MM.1S (cell line): ENCODE results near the gene FGF1.
A peak's percentile ranks its signal among the peaks of the same experiment; 100 is the strongest.

Experiments used
- DNase-seq: peaks from one replicate; pipeline ENCODE4 v3.0.0-alpha.2; 2015
- H2AFZ ChIP-seq: fragments of 300-600 bp; sonication (generic); 2 replicates; pipeline ENCODE4 v1.6.0; 2016; ENCODE audit warnings: antibody characterized with exemption, low read length
- H3F3A ChIP-seq: fragments of 300-600 bp; sonication (generic); 2 replicates; pipeline ENCODE4 v1.6.1; 2016; ENCODE audit warnings: mild to moderate bottlenecking, antibody characterized with exemption, low read length, moderate library complexity, mixed read lengths; ENCODE audit not compliant: insufficient read depth
- H3K27ac ChIP-seq: fragments of 300-600 bp; sonication (generic); 2 replicates; pipeline ENCODE4 v1.5.1; 2016; ENCODE audit warnings: mild to moderate bottlenecking, low read length
- H3K27me3 ChIP-seq: fragments of 300-600 bp; sonication (generic); replicated peaks from 2 replicates; pipeline ENCODE4 v1.6.0; 2016; ENCODE audit warnings: low read length; ENCODE audit not compliant: insufficient read depth
- H3K36me3 ChIP-seq: fragments of 300-600 bp; sonication (generic); replicated peaks from 2 replicates; pipeline ENCODE4 v1.6.1; 2016; ENCODE audit warnings: mild to moderate bottlenecking, low read length, mixed read lengths; ENCODE audit not compliant: insufficient read depth
- H3K4me1 ChIP-seq: fragments of 300-600 bp; sonication (generic); 2 replicates; pipeline ENCODE4 v1.6.1; 2016; ENCODE audit warnings: low read length, mixed read lengths
- H3K4me2 ChIP-seq: fragments of 300-600 bp; sonication (generic); 2 replicates; pipeline ENCODE4 v1.6.0; 2016; ENCODE audit warnings: low read depth, low read length
- H3K4me3 ChIP-seq: fragments of 300-600 bp; sonication (generic); 2 replicates; pipeline ENCODE4 v1.5.1; 2016; ENCODE audit warnings: low read length, mixed read lengths
- H3K79me2 ChIP-seq: fragments of 300-600 bp; sonication (generic); 2 replicates; pipeline ENCODE4 v1.6.1; 2016; ENCODE audit warnings: mixed run types, low read length, mixed read lengths
- H3K9ac ChIP-seq: fragments of 300-600 bp; sonication (generic); 2 replicates; pipeline ENCODE4 v1.6.1; 2016; ENCODE audit warnings: low read length, mixed read lengths
- H3K9me2 ChIP-seq: fragments of 300-600 bp; sonication (generic); replicated peaks from 2 replicates; pipeline ENCODE4 v1.6.1; 2016; ENCODE audit warnings: mild to moderate bottlenecking, low read length, mixed read lengths; ENCODE audit not compliant: insufficient read depth
- H3K9me3 ChIP-seq: fragments of 300-600 bp; sonication (generic); replicated peaks from 2 replicates; pipeline ENCODE4 v1.6.1; 2016; ENCODE audit warnings: mild to moderate bottlenecking, low read length, mixed read lengths; ENCODE audit not compliant: insufficient read depth
- H4K20me1 ChIP-seq: fragments of 300-600 bp; sonication (generic); 2 replicates; pipeline ENCODE4 v1.6.1; 2016; ENCODE audit warnings: mild to moderate bottlenecking, low read length, moderate library complexity, mixed read lengths; ENCODE audit not compliant: insufficient read depth
- EZH2 ChIP-seq: fragments of 300-600 bp; sonication (generic); optimal IDR thresholded peaks from 2 replicates; pipeline ENCODE3; 2017; ENCODE audit warnings: low read depth, mild to moderate bottlenecking, antibody characterized with exemption, low read length, mixed read lengths
- EZH2phosphoT487 ChIP-seq: fragments of 300-600 bp; sonication (generic); IDR thresholded peaks from 2 replicates; pipeline ENCODE4 v1.6.1; 2018; ENCODE audit warnings: antibody characterized with exemption, low read length
- TF ChIP-seq, protein P1 (sequence below): fragments of 300-600 bp; sonication (generic); IDR thresholded peaks from 2 replicates; pipeline ENCODE4 v1.5.1; 2016; ENCODE audit warnings: antibody characterized with exemption, low read length, mixed read lengths

Gene FGF1

DNA sequence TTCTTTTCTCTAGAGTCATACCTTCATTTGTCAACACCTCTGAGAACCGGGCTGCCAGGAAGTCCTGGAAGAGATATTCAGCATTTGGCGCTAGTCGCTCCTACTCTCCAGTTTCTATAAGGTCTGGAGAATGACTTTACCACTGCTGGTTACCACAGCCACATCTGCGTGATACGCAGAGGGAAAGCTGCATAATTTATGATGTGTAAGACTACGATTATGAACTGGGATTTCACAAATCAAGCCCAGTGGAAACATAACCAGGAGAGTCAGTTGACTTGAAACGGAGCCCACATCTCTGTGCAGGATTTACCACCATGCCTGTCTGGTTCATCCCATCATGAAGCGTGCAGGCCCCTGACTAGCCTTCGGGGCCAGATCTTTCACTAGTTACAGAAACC is 72.6 kb downstream of the FGF1 start:
- Histone ChIP-seq H3F3A (no peaks in the 10 kb centered on the region), H3K79me2 (no peaks in the 10 kb centered on the region), H3K36me3 (no peaks in the 10 kb centered on the region), H3K9me2 (no peaks in the 10 kb centered on the region), H3K9me3 (no peaks in the 10 kb centered on the region), H4K20me1 (no peaks in the 10 kb centered on the region), H3K27ac (no peak overlapping the region), H3K4me3 (no peak overlapping the region), H3K27me3 (no peaks in the 10 kb centered on the region), H2AFZ (no peak overlapping the region), H3K4me1 (peaks cover 11% of the 10 kb centered on the region), H3K9ac (no peak overlapping the region), H3K4me2 (no peak overlapping the region)
- TF ChIP-seq EZH2 (no peak), EZH2phosphoT487 (no peak)
- TF ChIP-seq, protein P1, sequence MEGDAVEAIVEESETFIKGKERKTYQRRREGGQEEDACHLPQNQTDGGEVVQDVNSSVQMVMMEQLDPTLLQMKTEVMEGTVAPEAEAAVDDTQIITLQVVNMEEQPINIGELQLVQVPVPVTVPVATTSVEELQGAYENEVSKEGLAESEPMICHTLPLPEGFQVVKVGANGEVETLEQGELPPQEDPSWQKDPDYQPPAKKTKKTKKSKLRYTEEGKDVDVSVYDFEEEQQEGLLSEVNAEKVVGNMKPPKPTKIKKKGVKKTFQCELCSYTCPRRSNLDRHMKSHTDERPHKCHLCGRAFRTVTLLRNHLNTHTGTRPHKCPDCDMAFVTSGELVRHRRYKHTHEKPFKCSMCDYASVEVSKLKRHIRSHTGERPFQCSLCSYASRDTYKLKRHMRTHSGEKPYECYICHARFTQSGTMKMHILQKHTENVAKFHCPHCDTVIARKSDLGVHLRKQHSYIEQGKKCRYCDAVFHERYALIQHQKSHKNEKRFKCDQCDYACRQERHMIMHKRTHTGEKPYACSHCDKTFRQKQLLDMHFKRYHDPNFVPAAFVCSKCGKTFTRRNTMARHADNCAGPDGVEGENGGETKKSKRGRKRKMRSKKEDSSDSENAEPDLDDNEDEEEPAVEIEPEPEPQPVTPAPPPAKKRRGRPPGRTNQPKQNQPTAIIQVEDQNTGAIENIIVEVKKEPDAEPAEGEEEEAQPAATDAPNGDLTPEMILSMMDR: no peak
- DNase-seq: no peak

DNA sequence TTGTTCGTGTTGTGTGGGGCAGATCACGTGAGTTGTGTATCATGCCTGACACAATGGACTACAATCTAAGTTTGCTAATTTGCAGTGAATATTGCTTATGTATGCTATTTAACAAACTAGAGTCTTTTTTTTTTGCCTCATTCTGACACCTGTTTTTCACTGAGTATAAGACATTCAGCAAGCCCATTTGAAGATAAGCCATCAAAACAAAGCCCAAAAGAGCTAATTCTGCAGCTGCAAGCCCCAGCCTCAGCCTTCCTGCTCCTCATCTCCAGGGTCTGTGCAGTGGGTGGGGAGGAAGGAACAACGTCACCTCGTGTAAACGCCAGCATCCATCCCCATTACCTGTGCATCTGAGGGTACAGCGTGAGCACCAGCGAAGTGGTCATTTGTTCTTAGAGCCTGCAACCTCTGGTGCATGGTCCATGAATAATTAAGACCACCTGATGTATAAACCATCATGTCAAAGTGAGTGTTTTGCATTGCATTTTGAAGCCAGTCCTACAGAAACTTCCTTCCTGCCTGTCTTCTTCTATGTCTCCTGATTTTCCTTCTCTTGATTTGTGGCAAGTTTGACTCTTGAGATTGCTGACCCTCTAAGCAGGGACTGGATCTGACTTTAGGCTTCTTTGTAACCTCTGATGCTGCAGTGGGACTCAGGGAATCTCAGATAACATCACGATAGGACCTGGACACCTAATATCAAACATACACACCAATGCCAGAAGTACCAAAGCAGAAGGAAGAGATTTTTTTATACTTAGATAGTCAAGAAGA is 73.2 kb downstream of the FGF1 start:
- Histone ChIP-seq H3K36me3 (no peaks in the 10 kb centered on the region), H3K9me2 (no peaks in the 10 kb centered on the region), H3K9ac (no peak overlapping the region), H3K79me2 (no peaks in the 10 kb centered on the region), H4K20me1 (no peaks in the 10 kb centered on the region), H3K27me3 (no peaks in the 10 kb centered on the region), H3K4me2 (no peak overlapping the region), H3K4me3 (no peak overlapping the region), H3K9me3 (no peaks in the 10 kb centered on the region), H2AFZ (no peak overlapping the region), H3K4me1 (peaks cover 5% of the 10 kb centered on the region), H3K27ac (no peak overlapping the region), H3F3A (no peaks in the 10 kb centered on the region)
- DNase-seq: no peak
- TF ChIP-seq, protein P1: no peak
- TF ChIP-seq EZH2: no peak
- TF ChIP-seq EZH2phosphoT487: no peak

DNA sequence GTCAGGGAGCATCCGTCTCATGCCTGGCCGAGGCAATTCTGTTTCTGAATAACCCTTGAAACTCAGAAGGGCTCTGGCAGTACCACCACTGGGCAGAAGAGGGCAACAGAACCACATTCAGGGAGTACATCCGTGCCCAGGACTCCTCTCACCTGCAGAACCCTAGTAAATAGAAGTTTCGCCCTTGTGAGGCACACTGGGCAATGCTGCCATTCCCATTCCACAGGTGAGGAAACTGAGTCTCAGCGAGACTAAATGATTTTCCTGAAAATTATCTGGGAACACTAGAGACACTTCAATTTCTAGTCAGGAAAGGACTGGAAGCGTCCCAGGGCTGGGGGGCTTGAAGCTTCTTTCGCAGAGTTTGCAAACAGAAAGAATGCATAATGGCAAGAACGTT is 74.7 kb downstream of the FGF1 start:
- no peak overlapping the region for H3K9ac ChIP-seq
- no peak overlapping the region for H3K27ac ChIP-seq
- H3K9me3 ChIP-seq: no peaks in the 10 kb centered on the region
- H2AFZ ChIP-seq: no peak overlapping the region
- no peaks in the 10 kb centered on the region for H4K20me1 ChIP-seq
- TF ChIP-seq, protein P1: peak; percentile 68
- TF ChIP-seq EZH2phosphoT487: no peak
- H3K4me3 ChIP-seq: no peak overlapping the region
- H3K79me2 ChIP-seq: no peaks in the 10 kb centered on the region
- H3K9me2 ChIP-seq: no peaks in the 10 kb centered on the region
- no peaks in the 10 kb centered on the region for H3K36me3 ChIP-seq
- H3K4me2 ChIP-seq: no peak overlapping the region
- H3F3A ChIP-seq: no peaks in the 10 kb centered on the region
- no peaks in the 10 kb centered on the region for H3K4me1 ChIP-seq
- no peaks in the 10 kb centered on the region for H3K27me3 ChIP-seq
- DNase-seq: peak; percentile 58
